GM18861 (cell line): ENCODE data around the gene RBM17.
A peak's percentile ranks its signal among the peaks of the same experiment; 100 is the strongest.
"Not testable (repeated sequence)": the region's sequence is repeated elsewhere in the genome, so short reads cannot be mapped to it uniquely, and the experiment has no call there.

Experiments used
- ATAC-seq: cut with Tn5 transposase; IDR thresholded peaks from one replicate; pipeline ENCODE4 v1.9.1; 2021; ENCODE audit not compliant: unreplicated experiment

Gene RBM17, protein sequence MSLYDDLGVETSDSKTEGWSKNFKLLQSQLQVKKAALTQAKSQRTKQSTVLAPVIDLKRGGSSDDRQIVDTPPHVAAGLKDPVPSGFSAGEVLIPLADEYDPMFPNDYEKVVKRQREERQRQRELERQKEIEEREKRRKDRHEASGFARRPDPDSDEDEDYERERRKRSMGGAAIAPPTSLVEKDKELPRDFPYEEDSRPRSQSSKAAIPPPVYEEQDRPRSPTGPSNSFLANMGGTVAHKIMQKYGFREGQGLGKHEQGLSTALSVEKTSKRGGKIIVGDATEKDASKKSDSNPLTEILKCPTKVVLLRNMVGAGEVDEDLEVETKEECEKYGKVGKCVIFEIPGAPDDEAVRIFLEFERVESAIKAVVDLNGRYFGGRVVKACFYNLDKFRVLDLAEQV

DNA sequence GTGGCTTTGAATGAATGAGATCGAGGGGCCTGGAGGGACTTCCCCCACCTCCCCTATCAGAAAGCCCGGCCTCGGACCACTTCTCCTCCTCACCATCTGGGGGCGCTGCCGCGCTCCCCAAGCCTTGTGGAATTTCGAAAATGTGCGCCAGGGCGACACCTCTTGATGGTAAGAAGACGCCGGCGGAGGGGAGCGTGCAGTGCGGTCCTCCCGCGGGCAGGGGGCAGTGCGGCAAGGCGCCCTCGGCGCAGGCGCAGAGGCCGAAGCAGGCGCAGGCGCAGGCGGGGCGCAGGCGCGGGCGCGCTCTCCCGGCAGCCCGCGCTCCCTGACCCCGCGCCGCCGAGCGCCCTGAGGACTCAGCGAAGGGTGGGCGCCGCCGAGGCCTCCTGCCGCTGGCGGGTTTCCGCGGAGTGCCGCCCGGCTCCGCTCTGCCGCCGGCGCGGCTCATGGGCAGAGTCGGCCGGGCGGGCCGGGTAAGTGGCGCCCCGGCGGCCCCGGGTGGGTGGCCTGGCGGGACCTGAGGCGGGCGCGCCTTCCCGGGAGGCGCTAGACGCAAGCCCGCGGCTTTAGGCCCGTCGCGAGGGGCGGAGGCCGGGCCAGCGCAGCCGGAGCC lies at the start of gene RBM17:
TSS of gene RBM17 (plus strand) at position 314 of the 613 bp plus-strand sequence. CDS start 8,032 bp downstream, outside the sequence.
- peak; percentile 85 for ATAC-seq

DNA sequence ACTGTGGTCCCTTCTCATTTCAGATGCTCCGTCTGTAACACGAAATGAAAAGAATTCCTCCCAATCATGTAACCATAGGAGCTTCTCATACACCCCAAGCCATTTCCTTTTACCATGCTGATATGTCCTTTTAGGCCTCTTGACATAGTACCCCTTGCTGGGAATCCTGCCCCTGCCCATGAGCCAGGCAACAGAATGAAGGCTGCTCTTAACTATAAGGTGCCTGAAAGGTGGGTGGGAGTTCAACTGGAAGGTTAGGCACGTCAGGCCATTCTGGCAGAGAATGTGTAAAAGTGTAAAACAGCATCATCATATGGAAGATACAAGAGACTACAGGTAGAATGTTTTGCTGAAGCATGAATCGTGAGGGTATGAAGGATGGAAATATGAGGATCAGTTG lies 49.1 kb upstream of the RBM17 start:
- no peak for ATAC-seq

DNA sequence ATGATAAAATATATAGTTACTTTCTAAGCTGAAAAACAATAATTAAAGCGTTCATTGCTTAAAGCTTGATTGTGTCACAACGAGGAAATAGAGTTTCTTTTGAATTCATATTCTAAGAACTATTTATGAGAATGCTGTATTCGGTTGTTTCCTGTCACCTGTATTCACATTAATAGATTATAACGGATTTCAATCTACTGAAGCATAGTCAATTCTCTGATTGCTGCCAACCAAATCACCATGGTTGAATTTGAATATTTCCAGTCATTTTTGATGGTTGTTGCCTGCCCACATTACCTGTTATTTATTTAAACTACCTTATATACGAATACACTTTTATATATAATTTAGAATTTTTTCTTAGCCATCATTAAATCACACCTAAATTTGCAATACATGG lies 48.6 kb upstream of the RBM17 start:
- no peak for ATAC-seq

DNA sequence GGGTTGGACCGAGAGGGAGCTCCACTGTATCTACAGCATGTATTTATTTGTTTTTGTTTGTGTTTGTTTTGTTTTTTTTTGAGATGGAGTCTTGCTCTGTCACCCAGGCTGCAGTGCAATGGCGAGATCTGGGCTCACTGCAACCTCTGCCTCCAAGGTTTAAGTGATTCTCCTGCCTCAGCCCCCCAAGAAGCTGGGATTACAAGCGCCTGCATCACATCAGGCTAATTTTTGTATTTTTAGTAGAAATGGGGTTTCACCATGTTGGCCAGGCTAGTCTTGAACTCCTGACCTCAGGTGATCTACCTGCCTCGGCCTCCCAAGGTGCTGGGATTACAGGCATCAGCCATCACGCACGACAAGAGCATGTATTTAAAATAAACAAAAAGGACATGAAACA lies 45.5 kb upstream of the RBM17 start:
- ATAC-seq: not testable (repeated sequence)

DNA sequence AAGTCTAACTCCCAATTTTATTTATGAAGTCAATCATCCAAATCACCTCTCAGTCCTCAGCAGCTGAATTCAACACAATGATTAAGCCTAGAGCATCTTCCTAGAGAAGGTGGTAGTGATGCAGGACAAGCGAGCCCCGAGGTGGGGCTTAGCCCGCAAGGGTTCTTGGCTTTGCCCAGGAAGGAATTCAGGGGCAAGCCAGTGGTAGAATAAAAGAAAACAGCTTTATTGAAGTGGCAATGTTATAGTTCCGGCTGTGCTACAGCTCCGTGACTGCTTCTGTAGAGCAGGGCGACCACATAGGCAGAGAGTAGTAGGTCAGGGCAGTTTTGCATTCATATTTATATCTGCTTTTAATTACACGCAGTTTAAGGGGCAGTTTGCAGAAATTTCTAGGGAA lies 44.8 kb upstream of the RBM17 start:
- ATAC-seq: peak; percentile 30

DNA sequence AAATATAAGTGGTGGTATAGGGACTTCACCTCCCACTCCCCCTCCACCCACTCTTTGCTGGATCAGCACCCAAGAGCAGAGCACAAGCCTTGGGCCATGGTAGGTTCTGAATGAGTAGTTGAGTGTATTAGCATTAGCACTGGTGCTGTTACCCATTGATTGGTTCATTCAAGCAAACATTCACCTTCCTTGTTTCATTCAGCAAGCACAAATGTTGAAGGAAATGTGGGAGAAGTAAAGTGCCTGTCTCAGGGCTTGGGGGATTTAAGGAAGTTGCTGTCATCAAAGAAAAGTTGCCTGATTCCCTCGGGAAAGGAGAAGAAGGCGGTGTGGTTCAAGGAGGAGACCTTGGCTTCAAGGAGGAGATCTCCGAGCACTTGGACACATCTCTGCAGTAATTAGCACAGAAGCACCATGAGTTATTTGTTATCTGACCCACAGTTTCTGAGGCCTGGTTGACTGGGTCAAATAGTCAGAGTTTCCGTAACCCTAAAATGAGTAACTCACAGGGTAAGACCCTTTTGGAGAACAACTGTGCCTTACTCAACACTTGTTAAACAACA lies 44.0 kb upstream of the RBM17 start:
- ATAC-seq: peak; percentile 38

DNA sequence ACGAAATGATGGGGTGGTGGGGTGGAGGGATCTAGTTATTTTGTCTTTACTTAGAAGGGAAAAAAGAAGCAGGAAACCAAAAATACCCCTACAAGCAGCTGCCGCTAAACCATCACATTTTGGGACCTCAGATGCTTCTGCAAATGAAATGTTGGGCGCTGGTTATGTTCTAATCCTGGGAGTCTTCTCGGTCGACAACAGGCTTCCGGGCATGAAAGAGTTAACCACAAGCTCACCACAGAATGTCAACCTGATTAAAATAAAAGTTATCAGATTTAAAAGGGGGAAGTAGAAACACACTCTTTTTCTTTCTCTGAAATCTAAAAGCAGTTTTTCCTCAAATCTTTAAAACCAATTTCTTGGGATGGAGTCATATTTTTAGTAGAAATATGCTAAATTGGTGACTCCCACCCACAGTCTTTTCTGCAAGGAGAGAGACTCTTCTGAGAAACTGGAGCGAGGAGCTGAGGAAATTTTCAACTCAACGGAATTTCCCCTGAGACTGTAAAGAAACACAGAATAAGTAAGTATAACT lies 43.5 kb upstream of the RBM17 start:
- ATAC-seq: peak; percentile 19

DNA sequence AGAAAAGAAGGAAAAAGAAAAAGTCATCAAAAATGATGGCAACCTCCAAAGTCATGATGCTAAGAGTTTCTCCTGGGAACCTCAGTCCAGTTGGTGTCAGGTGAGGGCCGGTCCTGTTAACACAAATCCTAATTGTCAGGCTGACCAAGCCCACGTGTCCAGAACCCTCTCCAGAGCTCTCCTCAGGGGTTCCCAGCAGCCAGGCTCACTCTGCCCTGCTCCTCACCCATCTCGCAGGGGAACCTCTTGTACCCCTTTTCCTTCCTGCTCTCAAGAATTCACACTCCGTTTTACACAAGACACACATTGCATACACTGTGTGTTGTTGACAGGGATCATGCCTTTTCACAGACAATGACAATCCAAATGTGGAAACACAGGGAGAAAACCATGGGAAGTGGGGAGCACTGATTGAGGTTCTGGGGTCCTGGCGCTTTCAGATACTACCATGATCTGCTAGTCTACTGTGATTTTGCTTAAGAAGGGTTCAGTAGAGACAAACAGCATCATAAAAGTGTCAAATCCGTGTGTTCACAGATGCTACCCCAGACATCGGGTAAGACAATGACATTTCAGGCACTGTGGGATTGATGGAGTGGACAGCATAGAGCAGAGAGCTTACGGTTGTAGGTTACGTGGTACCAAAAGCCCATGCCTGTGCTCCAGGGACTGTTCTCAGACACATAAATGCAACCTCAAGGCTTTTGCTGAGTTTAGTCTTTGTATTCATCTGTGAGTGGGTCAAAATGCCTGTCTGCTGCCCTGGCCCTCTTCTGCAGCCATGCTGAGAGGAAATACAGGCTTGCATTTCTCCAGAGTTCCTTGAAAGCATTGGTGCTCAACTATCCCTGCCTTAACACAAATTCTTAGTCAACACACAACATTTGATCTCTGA lies 42.7 kb upstream of the RBM17 start:
- ATAC-seq: no peak

DNA sequence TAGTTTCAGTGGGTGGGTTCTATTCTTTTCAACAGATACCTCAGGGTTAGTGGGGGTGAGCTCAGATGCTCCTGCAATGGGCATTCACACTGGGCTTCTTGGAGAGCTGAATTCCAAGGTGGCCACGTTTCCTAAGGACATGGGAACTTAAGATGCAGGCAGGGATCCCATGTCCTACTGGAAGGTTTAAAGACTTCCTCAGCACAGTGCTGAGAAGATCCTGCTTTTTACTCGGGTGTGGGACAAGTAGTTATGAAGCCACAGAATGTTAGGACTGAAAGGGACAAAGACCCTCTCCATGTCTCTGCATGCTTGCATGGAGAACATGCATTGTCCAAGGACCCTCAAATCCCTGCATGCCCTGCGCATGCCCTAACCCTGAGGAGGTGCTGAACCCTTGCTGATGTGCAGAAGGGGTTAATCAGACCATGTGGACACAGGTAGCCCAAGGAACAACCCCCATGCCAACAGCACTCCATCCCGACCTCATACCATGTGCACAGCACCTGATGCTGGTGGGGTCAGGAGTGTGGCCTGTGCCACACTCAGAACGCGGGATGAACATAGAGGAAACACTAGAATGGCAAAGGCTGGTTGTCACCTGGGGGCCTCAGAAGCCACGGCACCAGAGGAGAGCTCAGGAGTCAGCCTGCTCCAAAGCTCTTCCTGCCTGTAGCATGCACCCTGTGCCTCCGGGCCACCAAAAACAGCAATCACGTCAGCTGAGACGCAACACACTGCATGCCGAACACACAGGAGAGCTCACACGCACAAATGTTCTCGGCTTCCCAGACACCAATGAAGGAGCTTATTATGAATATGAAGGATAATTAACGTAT lies 41.8 kb upstream of the RBM17 start:
- ATAC-seq: no peak

DNA sequence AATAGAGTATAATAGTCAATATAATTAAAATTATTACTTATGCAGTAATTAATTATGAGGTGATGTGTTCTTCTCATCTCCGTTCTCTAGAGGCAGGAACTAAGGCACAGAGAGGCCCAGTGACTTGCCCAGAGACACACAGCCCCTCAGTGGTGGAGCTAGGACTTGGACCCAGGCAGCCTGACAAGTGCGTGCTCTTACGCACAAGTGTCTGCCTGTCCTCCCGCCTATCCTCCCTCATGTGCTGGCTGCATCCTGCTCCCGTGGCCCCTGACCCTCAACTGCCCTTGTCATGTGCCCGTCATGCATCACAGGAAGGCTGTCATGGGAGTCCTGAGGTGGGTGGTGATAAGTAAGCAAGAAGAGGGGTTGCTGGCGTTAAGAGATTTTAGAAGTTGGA lies 41.0 kb upstream of the RBM17 start:
- no peak for ATAC-seq

DNA sequence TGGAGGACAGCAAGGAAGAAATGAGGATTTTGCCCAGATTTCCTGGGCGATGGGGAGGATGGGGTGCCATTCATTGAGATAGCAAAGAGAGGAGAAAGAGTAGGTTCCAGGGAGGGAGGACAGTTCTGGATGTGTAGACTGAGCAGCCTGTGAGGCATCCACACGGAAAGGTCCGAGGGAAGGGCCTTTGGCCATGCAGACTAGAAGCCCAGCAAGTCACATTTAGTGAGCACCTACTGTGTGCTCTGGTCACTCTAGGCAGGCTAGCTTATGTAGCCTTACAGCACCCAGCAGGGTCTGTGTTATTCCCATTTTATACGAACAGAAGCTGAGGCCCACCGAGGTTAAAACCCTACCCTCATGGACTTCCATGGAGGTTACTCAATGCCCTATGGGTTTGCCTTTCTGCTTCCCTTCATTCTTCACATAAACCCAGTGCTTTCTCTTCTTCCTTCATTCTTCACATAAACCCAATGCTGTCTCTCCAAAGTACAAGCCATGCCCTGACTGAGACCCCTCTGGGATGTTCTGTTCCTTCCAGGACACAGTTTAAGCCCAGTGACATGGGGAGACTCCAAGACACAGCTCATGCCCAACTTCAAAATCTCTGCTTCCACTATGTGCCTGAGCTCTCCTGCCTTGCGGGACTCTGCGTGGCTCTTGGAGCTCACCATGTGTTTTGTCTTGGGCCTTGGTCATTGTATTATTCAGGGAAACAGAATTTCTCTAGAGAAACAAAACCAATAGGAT lies 40.4 kb upstream of the RBM17 start:
- no peak for ATAC-seq

DNA sequence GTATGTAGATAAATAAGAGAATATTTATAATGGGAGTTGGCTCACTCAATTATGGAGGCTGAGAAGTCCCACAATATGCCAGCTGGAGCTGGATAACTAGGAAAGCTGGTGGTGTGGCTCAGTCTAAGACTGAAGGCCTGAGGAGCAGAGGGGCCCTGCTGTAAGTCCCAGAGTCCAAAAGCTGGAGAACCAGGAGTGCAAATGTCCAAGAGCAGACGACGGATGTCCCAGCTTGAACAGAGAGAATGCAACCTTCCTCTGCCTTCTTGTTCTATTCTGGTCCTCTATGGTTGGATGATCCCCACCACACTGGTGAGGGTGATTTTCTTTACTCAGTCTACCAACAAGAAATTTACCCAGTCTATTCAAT lies 39.8 kb upstream of the RBM17 start:
- ATAC-seq: no peak

DNA sequence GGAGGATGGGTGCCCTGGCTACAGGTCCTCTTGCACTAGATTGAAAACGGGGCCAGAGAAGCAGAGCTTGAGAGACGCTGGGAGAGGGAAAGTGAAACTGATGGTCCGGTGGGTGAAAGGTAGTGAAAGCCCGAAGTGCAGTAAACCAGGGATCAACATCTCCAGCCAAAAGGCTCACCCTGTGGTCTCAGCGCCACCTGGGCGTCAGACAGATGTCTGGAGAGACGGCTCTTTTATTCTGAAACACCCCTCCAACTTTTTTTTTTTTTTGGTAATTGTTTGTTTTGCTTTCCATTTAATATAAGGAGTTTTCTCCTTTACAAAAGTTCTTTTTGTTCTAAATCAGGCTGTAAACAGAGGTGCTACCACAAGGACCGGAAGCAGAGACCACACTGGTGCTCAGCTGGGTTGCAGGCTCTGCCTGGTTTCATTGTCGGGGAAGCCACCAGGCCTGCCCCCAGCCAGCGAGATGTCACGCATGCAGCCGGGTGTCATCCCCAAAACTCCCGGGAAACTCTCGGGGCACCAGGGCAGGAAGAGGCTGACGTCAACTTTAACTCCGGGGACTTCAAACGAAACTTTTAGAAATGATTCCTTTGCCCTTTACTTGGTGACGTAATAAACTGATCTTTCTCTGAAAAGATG lies 37.9 kb upstream of the RBM17 start:
- peak; percentile 57 for ATAC-seq

DNA sequence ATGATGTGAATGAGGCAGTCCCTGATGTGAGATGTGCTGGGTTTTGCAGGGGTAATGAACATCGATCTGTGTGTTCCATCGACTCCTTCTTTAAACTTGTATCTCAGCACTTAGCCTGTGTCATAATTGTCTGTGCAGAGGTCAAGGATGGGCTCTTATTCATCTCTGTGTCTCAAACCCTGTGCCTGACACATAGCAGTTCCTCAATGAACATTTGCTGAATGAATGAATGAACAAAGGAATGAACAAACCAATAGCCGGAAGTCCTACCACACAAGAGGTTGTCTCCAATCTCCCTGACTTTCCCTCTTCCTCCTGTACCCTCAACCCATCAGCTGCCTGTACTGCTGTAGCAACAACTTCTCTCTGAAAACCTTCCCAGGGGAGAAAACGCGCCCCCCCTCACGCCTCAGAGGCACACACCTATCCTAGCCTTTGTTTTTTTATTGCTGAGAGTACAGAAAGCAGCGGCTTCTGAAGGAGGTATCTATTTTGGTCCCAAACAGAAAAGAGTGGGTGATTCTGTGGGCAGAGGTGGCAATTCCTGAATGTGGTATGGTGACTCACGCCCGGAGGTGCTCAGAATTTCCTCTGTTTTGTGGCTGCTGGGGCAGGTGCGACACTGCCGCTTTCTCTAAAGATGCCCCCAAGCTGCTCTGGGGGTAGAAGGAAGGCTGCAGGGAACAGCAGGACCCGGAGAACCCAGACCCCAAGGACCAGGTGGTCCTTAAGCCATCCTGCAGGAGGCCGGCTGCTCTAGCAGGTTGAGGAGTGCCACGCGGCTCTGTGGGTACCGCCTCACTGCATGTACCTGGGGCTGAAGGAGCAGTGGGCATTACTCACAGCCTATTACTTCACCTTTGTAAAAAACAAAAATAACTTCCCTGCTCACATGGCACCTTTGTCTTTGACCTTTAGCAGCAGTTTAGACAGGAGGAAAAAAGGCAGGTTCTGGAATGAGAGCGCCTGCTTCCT lies 36.3 kb upstream of the RBM17 start:
- peak; percentile 20 for ATAC-seq

DNA sequence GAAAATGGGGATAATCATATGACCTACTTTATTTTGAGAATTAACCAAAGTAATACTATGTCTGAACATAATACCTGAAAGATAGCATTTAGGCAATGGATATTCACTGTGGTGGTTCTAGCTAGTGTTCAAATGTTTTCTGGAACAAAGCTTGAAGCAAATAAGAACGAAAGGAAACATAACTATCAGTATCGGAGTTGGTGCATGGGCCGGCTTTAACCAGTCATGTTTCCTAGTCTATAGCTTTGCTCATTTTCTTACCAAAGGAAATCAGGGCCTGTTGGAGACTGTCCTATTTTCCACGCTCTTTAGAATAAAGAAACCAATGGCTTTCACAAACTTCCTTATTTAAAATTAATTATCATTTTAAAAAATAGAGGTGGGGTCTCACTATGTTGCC lies 35.5 kb upstream of the RBM17 start:
- ATAC-seq: no peak

DNA sequence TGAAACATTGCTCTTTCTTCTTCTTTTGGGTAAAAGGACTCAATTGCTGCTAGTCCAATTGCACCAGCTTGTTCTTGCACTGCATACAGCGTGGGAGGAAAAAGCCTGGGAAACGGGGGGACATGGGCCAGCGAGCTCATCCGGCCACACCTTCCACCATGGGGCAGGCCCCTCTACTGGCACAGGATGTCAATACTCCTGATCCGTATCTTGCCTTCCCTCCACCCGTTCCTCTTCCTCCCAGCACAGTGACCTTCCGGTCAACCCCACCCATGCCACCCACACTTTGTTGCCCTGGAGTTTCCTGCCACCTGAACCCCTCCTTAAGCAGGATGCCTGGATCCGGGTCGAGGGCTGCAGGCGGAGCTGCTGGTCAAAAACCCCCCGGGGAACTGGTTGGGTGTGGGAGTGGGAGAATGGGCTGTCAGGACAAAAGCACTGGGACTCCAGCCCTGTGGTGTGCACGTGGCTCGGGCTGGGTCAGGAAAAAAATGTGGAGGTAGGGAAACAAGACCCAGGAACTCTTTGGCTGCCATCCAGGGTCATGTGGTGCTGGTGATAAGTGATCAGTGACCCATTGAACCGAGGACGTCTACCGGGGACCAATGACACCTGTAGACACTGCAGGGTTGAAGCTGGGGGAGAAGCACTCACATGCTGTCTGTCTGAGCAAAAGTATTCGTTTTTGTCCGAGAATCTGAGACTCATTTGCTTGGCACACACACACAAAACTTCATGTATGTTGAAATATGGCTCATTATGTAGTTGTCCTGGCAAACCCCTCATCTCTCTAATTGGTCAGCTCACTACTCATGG lies 34.8 kb upstream of the RBM17 start:
- no peak for ATAC-seq

DNA sequence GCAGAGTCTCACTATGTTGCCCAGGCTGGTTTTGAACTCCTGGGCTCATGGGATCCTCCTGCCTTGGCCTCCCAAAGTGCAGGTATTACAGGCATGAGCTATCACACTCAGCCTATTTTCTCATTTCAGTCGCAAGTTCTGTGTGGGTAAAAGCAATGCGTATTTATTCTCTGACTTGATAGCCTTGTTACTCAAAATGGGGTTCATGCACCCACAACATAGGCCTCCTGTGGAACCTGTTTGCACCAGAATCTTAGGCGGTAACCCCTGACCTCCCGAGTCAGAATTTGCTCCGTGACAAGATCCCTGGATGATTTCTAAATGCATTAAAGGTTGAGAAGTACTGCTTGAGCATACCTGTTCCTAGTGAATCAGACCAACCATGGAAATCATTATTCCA lies 34.0 kb upstream of the RBM17 start:
- ATAC-seq: no peak
